ENCODE measurements around the gene ANKRD11.

- TF ChIP-seq CTCF (IDR thresholded peaks at IDR 0.05; ENCODE audit: low read length) (no peak), EZH2 (optimal IDR thresholded peaks at IDR 0.05; ENCODE audit: low read depth, low read length) (no peak), EZH2phosphoT487 (IDR thresholded peaks at IDR 0.05; ENCODE audit: low read length) (no peak)
Observed at GRCh38 chr16:89452925-89453324, 37.4 kb downstream of the ANKRD11 start.

Measured in MM.1S (cell line).